ENCODE data around the gene FLRT2. TPM values are rescaled to one million over a fixed set of nuclear protein-coding genes. Genes with fewer than 3 reads are reported as not detected.

FLRT2 gene
- total and polyA plus RNA-seq, 10 donors = 7.8 to 63.9 (median 23.8) TPM

DNA sequence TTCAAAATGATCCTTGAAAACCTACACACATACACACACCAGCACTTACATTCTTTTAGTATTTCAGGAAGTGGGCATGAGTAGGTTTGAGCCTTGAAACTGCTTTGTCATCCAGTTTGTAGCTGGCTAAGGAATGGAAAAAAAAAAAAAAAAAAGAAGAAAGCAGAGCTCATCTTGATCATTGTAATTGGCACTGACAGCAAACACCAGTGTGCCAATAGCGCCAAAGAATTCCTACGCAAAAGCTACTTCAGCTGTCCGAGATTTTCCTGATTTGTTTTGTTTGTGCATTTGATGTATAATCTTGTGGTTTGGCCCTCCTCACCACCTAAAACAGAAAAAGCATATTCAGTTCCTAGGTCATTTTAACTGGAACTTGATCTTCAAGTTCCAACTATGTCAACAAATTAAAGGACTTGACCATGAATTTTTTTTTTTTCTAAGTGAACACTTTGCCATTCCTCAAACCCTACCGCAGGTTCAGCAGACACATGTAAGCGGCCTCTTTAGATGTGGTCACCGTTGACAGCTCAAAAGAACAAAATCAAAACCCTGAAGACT is 57.3 kb downstream of the FLRT2 start:
- Histone ChIP-seq H3K27ac (no peak overlapping the region), H3K4me1 (peaks cover 0 to 8% (median 0%) of the 10 kb centered on the region in 6 donors), H3K9me3 (peaks cover 0 to 8% (median 0%) of the 10 kb centered on the region in 8 donors), H3K27me3 (replicated peaks in 1 of 7) (no peaks in the 10 kb centered on the region), H3K4me3 (no peak overlapping the region), H3K36me3 (no peaks in the 10 kb centered on the region)
- 28 to 59% (median 46%) methylated on average over 6 of the region's 6 CpGs for WGBS, 5 donors
- DNase-seq = no peak
- TF ChIP-seq POLR2AphosphoS5 (IDR thresholded peaks at IDR 0.05) (no peak), POLR2A (IDR thresholded peaks at IDR 0.05) (no peak)
- TF ChIP-seq, protein P1, sequence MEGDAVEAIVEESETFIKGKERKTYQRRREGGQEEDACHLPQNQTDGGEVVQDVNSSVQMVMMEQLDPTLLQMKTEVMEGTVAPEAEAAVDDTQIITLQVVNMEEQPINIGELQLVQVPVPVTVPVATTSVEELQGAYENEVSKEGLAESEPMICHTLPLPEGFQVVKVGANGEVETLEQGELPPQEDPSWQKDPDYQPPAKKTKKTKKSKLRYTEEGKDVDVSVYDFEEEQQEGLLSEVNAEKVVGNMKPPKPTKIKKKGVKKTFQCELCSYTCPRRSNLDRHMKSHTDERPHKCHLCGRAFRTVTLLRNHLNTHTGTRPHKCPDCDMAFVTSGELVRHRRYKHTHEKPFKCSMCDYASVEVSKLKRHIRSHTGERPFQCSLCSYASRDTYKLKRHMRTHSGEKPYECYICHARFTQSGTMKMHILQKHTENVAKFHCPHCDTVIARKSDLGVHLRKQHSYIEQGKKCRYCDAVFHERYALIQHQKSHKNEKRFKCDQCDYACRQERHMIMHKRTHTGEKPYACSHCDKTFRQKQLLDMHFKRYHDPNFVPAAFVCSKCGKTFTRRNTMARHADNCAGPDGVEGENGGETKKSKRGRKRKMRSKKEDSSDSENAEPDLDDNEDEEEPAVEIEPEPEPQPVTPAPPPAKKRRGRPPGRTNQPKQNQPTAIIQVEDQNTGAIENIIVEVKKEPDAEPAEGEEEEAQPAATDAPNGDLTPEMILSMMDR (IDR thresholded peaks at IDR 0.05 in 8 of 11, conservative IDR thresholded peaks at IDR 0.05 in 3 of 11) = no peak
- intact Hi-C loops (cut with DNase I; ENCODE audit: low total_unique reads) = no loop called here

DNA sequence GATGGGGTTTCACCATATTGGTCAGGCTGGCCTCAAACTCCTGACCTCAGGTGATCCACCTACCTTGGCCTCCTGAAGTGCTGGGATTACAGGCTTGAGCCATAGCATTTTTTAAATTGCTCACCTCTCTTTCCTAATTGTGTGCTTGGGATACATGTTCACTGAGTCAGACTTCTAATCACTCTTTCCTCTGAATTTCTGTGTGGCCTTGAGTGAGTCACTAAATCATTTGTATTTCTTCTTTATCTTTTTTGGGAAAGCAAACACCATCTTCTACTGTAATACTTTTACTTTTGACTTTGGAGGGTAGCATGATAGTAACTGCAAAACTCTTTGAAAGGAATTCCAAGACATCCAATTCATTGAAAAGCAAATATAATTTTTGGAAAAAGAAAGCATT is 60.8 kb downstream of the FLRT2 start:
- peaks cover 0 to 8% (median 0%) of the 10 kb centered on the region in 8 donors for H3K9me3 ChIP-seq
- TF ChIP-seq POLR2A (IDR thresholded peaks at IDR 0.05) = no peak
- TF ChIP-seq, protein P1 (IDR thresholded peaks at IDR 0.05 in 8 of 11, conservative IDR thresholded peaks at IDR 0.05 in 3 of 11) = no peak
- no peak for TF ChIP-seq POLR2AphosphoS5 (IDR thresholded peaks at IDR 0.05)
- no peak overlapping the region for H3K4me3 ChIP-seq
- no peaks in the 10 kb centered on the region for H3K27me3 ChIP-seq (replicated peaks in 1 of 7)
- intact Hi-C loops (cut with DNase I; ENCODE audit: low total_unique reads) = no loop called here
- H3K36me3 ChIP-seq = no peaks in the 10 kb centered on the region
- H3K4me1 ChIP-seq = no peaks in the 10 kb centered on the region
- DNase-seq = no peak
- no peak overlapping the region for H3K27ac ChIP-seq

DNA sequence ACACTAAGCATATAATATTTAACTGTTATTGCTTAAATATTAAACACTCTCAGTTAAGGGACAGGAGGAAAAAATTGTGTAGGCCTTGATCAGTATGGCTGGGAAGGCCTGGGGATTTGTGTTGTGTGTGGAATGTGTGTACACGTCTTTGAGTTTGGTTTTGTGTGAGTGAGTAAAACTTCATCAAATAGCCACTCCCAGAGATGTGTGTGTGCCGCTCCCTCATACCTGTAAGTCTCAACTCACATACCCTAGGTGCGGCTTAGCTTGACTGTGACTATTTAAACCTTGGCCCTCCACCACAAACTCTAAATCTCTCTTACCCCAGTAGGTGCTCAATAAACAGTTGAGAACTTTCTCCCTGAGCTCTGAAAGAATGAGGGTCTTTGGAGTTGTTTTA is 64.3 kb downstream of the FLRT2 start:
- TF ChIP-seq, protein P1 (IDR thresholded peaks at IDR 0.05 in 8 of 11, conservative IDR thresholded peaks at IDR 0.05 in 3 of 11) = no peak

DNA sequence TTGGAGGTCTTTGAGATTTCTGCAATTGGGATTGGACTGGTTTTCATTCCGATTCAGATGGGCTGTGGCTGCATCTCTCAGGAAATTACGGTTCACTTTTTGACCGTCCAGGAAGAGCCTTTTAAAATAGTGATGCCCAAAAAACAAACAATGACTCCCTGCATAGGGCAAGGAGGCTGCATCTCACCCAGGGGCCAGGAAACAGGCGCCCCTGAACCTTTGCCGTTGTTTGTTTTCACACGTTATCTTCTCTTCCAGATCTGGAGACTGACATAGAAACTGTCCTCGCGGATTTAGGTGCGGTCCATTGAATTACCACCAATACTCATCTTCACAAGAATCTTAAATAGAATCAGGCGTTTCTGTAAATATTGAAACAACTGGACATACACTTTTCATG is 66.0 kb downstream of the FLRT2 start:
- H3K4me1 ChIP-seq = no peaks in the 10 kb centered on the region
- no peaks in the 10 kb centered on the region for H3K27me3 ChIP-seq (replicated peaks in 1 of 7)
- no peak for TF ChIP-seq POLR2A (IDR thresholded peaks at IDR 0.05)
- TF ChIP-seq, protein P1 (IDR thresholded peaks at IDR 0.05 in 8 of 11, conservative IDR thresholded peaks at IDR 0.05 in 3 of 11) = no peak
- no peak for TF ChIP-seq POLR2AphosphoS5 (IDR thresholded peaks at IDR 0.05)
- H3K9me3 ChIP-seq = no peaks in the 10 kb centered on the region
- DNase-seq = no peak
- H3K4me3 ChIP-seq = no peak overlapping the region
- 77 to 91% (median 84%) methylated on average over 10 of the region's 10 CpGs for WGBS, 5 donors
- intact Hi-C loops (cut with DNase I; ENCODE audit: low total_unique reads) = no loop called here
- H3K36me3 ChIP-seq = no peaks in the 10 kb centered on the region
- no peak overlapping the region for H3K27ac ChIP-seq

More for the DNA sequence above, 64.3 kb downstream of the FLRT2 start:
- no peak overlapping the region for H3K4me3 ChIP-seq
- H3K9me3 ChIP-seq = peaks cover 0 to 8% (median 0%) of the 10 kb centered on the region in 8 donors
- no peak for DNase-seq
- no peak overlapping the region for H3K27ac ChIP-seq
- no peaks in the 10 kb centered on the region for H3K27me3 ChIP-seq (replicated peaks in 1 of 7)
- no peaks in the 10 kb centered on the region for H3K4me1 ChIP-seq
- 85 to 92% (median 89%) methylated on average over 3 of the region's 3 CpGs for WGBS, 5 donors
- intact Hi-C loops (cut with DNase I; ENCODE audit: low total_unique reads) = no loop called here
- no peaks in the 10 kb centered on the region for H3K36me3 ChIP-seq
